HG03520 (cell line): ENCODE data around the gene DLEC1.
"Not testable (repeated sequence)": the region's sequence is repeated elsewhere in the genome, so short reads cannot be mapped to it uniquely, and the experiment has no call there.

Experiments
- ATAC-seq: cut with Tn5 transposase; IDR thresholded peaks from one replicate; pipeline ENCODE4 v1.9.1; 2021; ENCODE audit warnings: mild to moderate bottlenecking, moderate library complexity; ENCODE audit not compliant: unreplicated experiment

The DLEC1 gene

DNA sequence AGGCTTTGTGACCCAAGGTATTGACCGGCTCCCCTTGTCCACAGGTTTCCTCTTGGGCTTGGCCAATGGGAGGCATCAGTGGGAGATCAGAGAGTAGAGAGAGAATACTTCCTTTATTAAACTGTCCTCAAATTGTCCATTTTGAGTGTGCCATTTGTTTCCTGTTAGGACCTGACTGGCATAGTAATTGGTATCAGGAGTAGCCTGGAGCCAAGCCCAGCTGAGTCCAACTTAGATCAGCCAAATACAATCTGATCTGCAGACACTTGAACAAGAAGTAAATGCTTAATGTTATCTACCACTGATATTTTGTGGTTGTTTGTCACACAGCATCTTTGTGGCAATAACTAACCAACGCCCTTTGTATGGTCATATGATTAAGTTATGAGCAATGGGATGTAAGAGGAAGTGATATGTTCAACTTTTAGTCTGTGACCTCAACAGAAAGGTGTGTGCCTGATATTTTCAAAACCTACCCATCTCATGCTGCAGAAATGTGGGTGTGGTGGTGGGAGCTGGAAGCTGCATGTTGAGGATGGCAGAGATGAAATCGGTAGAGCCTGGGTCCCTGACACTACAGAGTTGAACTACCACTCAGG, 112.8 kb downstream of the DLEC1 start:
- ATAC-seq, result no peak

- no peak for ATAC-seq
Observed at GRCh38 chr3:38152609-38153008, 113.6 kb downstream of the DLEC1 start.

DNA sequence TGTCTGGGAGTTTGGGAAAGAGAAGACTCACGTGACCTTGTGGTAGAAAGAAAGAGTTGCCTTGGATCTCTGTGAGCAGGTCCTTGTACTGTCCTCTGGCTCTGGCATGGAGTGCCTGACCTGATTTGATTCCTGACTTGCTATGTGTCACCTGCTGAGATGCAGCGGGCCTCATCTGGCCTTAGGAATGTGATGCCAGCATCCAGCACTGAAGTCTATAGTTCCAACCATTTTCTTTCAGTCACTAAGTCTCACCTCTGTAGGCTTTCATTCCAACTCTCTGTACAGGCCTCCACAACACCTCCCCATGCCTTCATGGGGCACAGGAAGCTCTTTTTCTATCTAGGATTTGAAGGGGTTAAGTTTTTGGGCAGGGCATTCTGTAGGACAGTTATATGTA, 114.2 kb downstream of the DLEC1 start:
- ATAC-seq, result no peak

- ATAC-seq, result no peak
Observed at GRCh38 chr3:38154033-38154494, 115.1 kb downstream of the DLEC1 start.

GRCh38 chr3:38154625-38155255, 115.7 kb downstream of the DLEC1 start:
- no peak for ATAC-seq

- no peak for ATAC-seq
Observed at GRCh38 chr3:38155825-38156224, 116.8 kb downstream of the DLEC1 start.

- no peak for ATAC-seq
Observed at GRCh38 chr3:38157117-38157516, 118.1 kb downstream of the DLEC1 start.

- no peak for ATAC-seq
Observed at GRCh38 chr3:38157595-38157994, 118.6 kb downstream of the DLEC1 start.

GRCh38 chr3:38158472-38158871, 119.5 kb downstream of the DLEC1 start:
- ATAC-seq, result no peak

- not testable (repeated sequence) for ATAC-seq
Observed at GRCh38 chr3:38160704-38161103, 121.7 kb downstream of the DLEC1 start.

DNA sequence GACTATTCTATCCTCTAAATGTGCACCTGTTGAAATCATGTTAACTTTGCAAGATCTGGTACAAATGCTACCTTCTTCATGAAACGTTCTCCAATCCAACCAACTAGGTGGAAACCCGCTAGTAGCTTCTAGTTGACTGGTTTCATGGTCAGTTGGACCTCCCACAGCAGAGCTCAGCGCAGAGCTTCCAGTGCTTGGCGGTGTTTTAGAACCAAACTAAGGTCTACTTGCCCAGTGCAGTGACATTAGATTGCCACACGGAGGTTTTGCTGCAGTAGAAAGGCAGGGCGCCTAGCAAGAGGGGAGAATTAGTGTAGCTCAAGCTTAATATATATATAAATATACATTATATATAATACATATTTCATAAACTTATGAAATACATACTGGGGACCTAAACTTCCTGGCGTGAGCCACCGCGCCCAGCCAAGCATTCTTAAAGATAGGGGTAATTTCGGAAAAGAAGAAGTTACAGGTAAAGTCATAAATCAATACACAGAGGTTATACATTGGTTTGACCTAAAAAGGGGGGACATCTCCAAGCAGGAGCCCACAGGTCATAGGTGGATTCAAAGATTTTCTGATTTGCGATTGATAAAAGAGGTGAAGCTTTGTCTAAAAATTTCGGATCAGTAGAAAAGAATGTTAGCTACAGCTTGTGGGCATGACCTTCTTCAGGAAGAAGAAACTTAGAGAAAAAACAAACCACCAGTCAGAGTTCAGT, 124.3 kb downstream of the DLEC1 start:
- ATAC-seq, result no peak

GRCh38 chr3:38163841-38164642, 125.0 kb downstream of the DLEC1 start:
- no peak for ATAC-seq

GRCh38 chr3:38164643-38164951, 125.6 kb downstream of the DLEC1 start:
- peak; percentile 15 for ATAC-seq

DNA sequence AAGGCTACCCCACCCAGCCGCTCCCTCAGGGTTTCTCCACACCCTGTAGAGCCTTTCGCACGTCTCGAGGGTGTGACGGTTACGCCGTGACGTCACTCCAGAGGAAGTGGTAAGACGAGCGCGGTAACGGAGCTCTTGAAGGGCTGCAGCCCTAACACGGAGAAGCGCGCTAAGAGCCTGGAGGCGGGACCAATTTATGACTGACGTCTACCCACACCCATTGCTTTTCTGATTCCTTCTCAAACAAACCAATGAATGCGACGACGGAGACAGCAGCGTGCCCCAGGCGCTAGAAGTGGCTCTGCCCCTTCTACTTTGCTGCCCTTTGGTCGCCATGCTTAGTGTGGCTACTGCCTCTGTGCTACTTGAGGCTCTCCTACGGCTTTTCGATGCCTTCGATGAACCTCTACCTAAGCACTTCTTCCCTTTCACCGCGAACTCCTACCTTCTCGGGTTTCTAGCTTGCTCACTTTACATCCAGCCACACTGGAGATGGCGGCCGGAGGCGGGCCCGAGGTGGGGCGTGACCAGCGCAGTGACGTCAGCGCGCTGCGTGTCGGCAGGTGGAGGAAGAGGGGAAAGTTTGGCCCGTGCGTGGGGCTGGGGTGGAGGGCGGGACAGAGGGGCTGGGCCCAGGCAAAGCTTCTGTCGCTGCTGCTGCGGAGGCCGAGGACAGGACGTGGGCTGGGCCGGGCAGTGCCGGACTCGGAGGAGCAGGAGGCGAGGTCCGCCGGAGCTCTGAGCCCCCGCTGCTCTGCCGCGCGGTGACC, 126.1 kb downstream of the DLEC1 start, which contains the start of gene OXSR1:
OXSR1 (plus strand) TSS at position 586 of the 770 bp plus-strand sequence. CDS start 340 bp downstream, outside the sequence.
- peak; percentile 88 for ATAC-seq

- ATAC-seq, result no peak
Observed at GRCh38 chr3:38165722-38166387, 126.8 kb downstream of the DLEC1 start.

- no peak for ATAC-seq
Observed at GRCh38 chr3:38167591-38167990, 128.6 kb downstream of the DLEC1 start.

GRCh38 chr3:38168151-38169026, 129.4 kb downstream of the DLEC1 start:
- ATAC-seq, result no peak

GRCh38 chr3:38169027-38169317, 130.0 kb downstream of the DLEC1 start:
- ATAC-seq, result no peak

GRCh38 chr3:38170722-38171121, 131.7 kb downstream of the DLEC1 start:
- no peak for ATAC-seq
